ENCODE data around the gene EVL. TPM values are rescaled to one million over a fixed set of nuclear protein-coding genes. Genes with fewer than 3 reads are reported as not detected.

Gene EVL
- total and polyA plus RNA-seq, 2 donors (not counting 1 experiment from before 2014, with no cell fraction given): 23.5 to 28.1 TPM

GRCh38 chr14:100108042-100108825 is 43.0 kb downstream of the EVL start:
- Histone ChIP-seq H3K79me2 (ENCODE audit: control insufficient read depth, insufficient read depth, low read length) (no peaks in the 10 kb centered on the region), H3K27me3 (ENCODE audit: control insufficient read depth, insufficient read depth, low read length) (no peaks in the 10 kb centered on the region), H3K27ac (ENCODE audit: insufficient read depth, low read length) (peak overlapping the region; percentile 30)

GRCh38 chr14:100108840-100109593 is 43.8 kb downstream of the EVL start:
- no peak overlapping the region for H3K4me3 ChIP-seq (replicated peaks in 1 of 4; ENCODE audit: control extremely low read depth in 1 of 4, insufficient read depth in 1 of 4, low read depth in 3 of 4, low read length in 4 of 4)
- H2AFZ ChIP-seq (ENCODE audit: low read length): no peak overlapping the region
- no peaks in the 10 kb centered on the region for H4K20me1 ChIP-seq (ENCODE audit: control insufficient read depth, extremely low read depth, insufficient read depth, low read length)
- no peaks in the 10 kb centered on the region for H3K27me3 ChIP-seq (ENCODE audit: control insufficient read depth, insufficient read depth, low read length)
- no peak for TF ChIP-seq EZH2 (IDR thresholded peaks at IDR 0.05; ENCODE audit: low read length, missing control alignments)
- TF ChIP-seq CTCF (conservative IDR thresholded peaks at IDR 0.05 in 1 of 2, IDR thresholded peaks at IDR 0.05 in 1 of 2; ENCODE audit: low read depth in 1 of 2, low read length in 2 of 2): no peak
- peaks cover 12% of the 10 kb centered on the region for H3K4me1 ChIP-seq (ENCODE audit: control insufficient read depth, extremely low read depth, insufficient read depth, low read length)
- no peaks in the 10 kb centered on the region for H3K79me2 ChIP-seq (ENCODE audit: control insufficient read depth, insufficient read depth, low read length)
- peak overlapping the region; percentile 30 for H3K27ac ChIP-seq (ENCODE audit: insufficient read depth, low read length)
- no peaks in the 10 kb centered on the region for H3K36me3 ChIP-seq (ENCODE audit: control insufficient read depth, insufficient read depth, low read length)
- DNase-seq (ENCODE audit: low read depth in 2 of 2): peak; percentile 28 to 35
- no peaks in the 10 kb centered on the region for H3K9me3 ChIP-seq (ENCODE audit: control insufficient read depth, insufficient read depth, low read depth, low read length)
- no peak overlapping the region for H3K9ac ChIP-seq (ENCODE audit: insufficient read depth, low read length)
- no peak overlapping the region for H3K4me2 ChIP-seq (ENCODE audit: extremely low read depth, insufficient read depth, low read length)

More at GRCh38 chr14:100108042-100108825, 43.0 kb downstream of the EVL start:
- no peaks in the 10 kb centered on the region for H3K9me3 ChIP-seq (ENCODE audit: control insufficient read depth, insufficient read depth, low read depth, low read length)
- peak overlapping the region; percentile 7 for H3K4me2 ChIP-seq (ENCODE audit: extremely low read depth, insufficient read depth, low read length)
- DNase-seq (ENCODE audit: low read depth in 2 of 2): peak; percentile 43 to 74
- no peaks in the 10 kb centered on the region for H3K36me3 ChIP-seq (ENCODE audit: control insufficient read depth, insufficient read depth, low read length)
- H3K9ac ChIP-seq (ENCODE audit: insufficient read depth, low read length): no peak overlapping the region
- no peaks in the 10 kb centered on the region for H4K20me1 ChIP-seq (ENCODE audit: control insufficient read depth, extremely low read depth, insufficient read depth, low read length)
- no peak overlapping the region for H2AFZ ChIP-seq (ENCODE audit: low read length)
- H3K4me3 ChIP-seq (replicated peaks in 1 of 4; ENCODE audit: control extremely low read depth in 1 of 4, insufficient read depth in 1 of 4, low read depth in 3 of 4, low read length in 4 of 4): no peak overlapping the region
- TF ChIP-seq CTCF (conservative IDR thresholded peaks at IDR 0.05 in 1 of 2, IDR thresholded peaks at IDR 0.05 in 1 of 2; ENCODE audit: low read depth in 1 of 2, low read length in 2 of 2): peak; percentile 92
- TF ChIP-seq EZH2 (IDR thresholded peaks at IDR 0.05; ENCODE audit: low read length, missing control alignments): no peak
- peaks cover 12% of the 10 kb centered on the region for H3K4me1 ChIP-seq (ENCODE audit: control insufficient read depth, extremely low read depth, insufficient read depth, low read length)

GRCh38 chr14:100109594-100109955 is 44.4 kb downstream of the EVL start:
- H3K27me3 ChIP-seq (ENCODE audit: control insufficient read depth, insufficient read depth, low read length): no peaks in the 10 kb centered on the region
- H3K4me3 ChIP-seq (replicated peaks in 1 of 4; ENCODE audit: control extremely low read depth in 1 of 4, insufficient read depth in 1 of 4, low read depth in 3 of 4, low read length in 4 of 4): no peak overlapping the region
- no peaks in the 10 kb centered on the region for H4K20me1 ChIP-seq (ENCODE audit: control insufficient read depth, extremely low read depth, insufficient read depth, low read length)
- H2AFZ ChIP-seq (ENCODE audit: low read length): no peak overlapping the region
- no peak overlapping the region for H3K27ac ChIP-seq (ENCODE audit: insufficient read depth, low read length)
- no peak overlapping the region for H3K9ac ChIP-seq (ENCODE audit: insufficient read depth, low read length)
- H3K79me2 ChIP-seq (ENCODE audit: control insufficient read depth, insufficient read depth, low read length): no peaks in the 10 kb centered on the region
- H3K4me1 ChIP-seq (ENCODE audit: control insufficient read depth, extremely low read depth, insufficient read depth, low read length): peaks cover 9% of the 10 kb centered on the region
- TF ChIP-seq EZH2 (IDR thresholded peaks at IDR 0.05; ENCODE audit: low read length, missing control alignments) (no peak), CTCF (conservative IDR thresholded peaks at IDR 0.05 in 1 of 2, IDR thresholded peaks at IDR 0.05 in 1 of 2; ENCODE audit: low read depth in 1 of 2, low read length in 2 of 2) (no peak)
- H3K4me2 ChIP-seq (ENCODE audit: extremely low read depth, insufficient read depth, low read length): no peak overlapping the region
- no peaks in the 10 kb centered on the region for H3K9me3 ChIP-seq (ENCODE audit: control insufficient read depth, insufficient read depth, low read depth, low read length)
- DNase-seq (ENCODE audit: low read depth in 2 of 2): no peak
- H3K36me3 ChIP-seq (ENCODE audit: control insufficient read depth, insufficient read depth, low read length): no peaks in the 10 kb centered on the region

Measured in fibroblast of lung (primary cell).